Stimulated activated CD4-positive, alpha-beta T cell treated with anti-CD3 and anti-CD28 coated beads, Interleukin-15, amount 100 ng/mL, for 24 hours (primary cell): Measurements from ENCODE around the gene BPI.
"Not testable (repeated sequence)": the region's sequence is repeated elsewhere in the genome, so short reads cannot be mapped to it uniquely, and the experiment has no call there.

Experiments used
- DNase-seq: peaks from one replicate; pipeline ENCODE4 v3.0.0-alpha.2; 2020

BPI gene

GRCh38 chr20:38278763-38279162 lies 25.2 kb upstream of the BPI start:
- DNase-seq: no peak

DNA sequence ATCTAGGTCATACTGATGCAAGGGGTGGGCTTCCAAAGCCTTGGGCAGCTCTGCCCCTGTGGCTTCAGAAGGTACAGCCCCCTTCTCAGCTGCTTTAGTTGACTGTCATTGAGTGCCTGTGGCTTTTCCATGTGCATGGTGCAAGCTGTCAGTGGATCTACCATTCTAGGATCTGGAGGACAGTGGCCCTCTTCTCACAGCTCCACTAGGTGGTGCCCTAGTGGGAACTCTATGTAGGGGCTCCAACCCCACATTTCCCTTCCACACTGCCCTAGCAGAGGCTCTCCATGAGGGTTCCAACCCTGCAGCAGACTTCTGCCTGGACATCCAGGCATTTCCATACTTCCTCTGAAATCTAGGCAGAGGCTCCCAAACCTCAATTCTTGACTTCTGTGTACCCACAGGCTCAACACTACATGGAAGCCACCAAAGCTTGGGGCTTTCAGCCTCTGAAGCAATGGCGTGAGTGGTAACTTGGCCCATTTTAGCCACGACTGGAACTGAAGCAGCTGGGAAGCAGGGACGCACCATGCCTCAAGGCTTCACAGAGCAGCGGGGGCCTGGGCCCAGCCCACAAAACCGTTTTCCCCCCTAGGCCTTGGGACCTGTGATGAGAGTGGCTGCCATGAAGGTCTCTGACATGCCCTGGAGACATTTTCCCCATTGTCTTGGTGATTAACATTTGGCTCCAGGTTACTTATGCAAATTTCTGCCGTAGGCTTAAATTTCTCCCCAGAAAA lies 22.6 kb upstream of the BPI start:
- not testable (repeated sequence) for DNase-seq

DNA sequence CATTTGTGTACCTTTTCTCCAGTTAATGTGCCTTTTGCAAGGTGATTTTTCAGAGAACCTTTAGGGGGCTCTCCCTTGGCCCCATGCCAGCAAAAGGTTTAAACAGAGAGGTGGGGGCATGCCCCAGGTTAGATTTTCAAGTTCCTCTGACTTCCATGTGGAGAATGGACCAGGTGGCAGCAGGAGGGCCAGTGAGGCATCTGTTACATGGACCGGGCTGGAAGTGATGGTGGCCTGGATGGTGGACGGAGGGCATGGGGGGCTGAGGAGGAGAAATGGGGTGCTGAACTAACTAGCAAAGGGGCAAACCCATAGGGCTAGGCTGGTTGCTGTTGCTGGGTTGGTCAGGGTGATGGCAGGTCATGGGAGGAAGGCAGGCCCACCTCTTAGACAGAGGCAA lies 20.7 kb upstream of the BPI start:
- no peak for DNase-seq

- not testable (repeated sequence) for DNase-seq
Measured at GRCh38 chr20:38284066-38284650, 19.8 kb upstream of the BPI start.

DNA sequence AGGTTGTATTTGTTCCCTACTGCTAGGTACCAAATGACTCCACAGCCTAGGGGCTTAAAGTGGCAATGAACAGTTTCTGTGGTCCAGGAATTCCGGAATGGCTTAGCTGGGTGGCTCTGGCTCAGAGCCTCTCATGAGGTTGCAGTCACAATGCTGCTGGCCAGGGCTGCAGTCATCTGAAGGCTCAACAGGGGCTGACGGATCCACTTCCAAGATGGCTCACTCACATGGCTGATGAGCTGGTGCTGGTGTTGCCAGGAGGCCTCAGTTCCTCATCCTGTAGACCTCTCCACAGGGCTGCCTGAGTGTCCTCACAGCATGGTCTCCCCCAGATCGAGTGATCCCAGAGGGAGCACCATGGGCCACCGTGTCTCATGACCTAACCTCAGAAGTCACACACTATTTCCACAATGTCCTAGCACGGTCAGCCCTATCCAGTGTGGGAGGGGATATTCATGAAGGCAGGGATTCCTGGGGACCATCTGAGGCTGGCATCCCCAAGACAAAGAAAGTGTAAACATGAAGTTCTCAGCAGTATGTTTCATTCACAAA lies 19.0 kb upstream of the BPI start:
- DNase-seq: no peak

- no peak for DNase-seq
Measured at GRCh38 chr20:38286586-38287531, 17.1 kb upstream of the BPI start.

DNA sequence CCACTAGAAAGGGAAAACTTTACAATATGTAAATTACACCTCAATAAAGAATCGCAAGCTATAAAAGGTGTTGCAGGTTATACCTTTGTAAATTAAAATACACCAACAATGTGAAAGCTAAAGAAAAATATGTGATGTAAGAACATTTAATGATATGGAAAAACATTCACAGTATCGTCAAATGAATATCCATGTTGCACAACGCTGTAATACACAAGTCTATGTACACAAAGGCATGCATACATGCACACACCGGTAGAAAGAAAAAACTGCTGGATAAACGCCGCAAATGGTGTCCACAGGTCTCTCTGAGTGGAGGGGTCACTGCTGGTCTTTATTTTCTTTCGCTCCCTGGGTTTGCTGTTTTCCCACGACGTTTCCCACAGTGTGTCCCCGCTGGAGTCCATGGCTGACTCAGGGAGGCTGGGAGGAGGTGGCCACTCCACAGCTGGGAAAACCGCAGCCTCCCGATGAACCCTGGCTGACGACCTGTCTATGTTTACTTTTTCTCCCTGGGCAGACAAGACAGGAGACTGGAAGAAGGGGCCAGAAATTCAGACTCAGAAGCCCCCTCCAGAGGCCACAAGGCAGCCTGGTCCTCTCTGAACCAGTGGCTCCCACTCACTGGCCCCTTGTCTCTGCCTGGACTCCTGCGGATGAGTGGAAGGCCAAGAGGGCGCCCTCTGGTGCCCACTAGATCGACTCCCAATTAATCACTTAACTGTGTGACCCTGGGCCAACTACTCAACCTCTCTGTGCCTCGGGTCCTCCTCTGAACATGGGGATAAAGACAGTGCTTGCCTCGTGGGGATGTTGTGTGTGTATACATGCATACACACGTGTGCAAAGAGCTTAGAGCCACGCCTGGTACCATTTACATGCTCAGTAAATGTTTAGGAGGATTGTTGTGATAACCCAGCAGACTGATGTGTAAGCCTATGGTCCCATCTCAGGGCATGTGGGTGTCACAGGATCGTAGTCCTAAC lies 12.8 kb upstream of the BPI start:
- DNase-seq: peak; percentile 22

GRCh38 chr20:38291966-38292365 lies 12.0 kb upstream of the BPI start:
- no peak for DNase-seq

DNA sequence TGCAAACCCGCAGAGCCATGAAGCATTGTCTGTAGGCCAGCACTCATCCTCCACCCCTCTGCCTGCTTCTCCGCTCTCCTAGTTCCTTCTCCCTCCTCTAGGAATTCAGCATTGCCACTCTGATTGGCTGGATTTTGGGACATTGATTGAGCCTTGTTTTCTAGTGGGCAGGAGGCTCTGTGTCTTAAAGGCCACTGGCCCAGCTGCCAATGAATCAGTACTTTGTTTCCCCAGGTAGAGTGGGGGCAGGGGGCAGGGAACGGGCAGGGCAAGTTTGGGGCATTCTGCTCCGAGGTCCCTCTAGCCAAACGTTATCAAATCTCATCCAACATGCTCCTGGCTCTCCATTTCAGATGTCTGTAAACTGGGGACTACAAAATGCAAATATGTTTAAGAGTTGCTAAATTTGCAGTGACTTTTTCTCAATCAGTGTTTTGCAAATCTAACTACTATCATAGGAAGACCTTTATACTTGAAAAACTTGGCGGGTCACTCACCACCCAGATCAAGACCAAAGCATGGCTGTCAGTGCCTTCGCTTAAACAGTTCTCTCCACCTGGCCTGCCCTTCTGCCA lies 10.4 kb upstream of the BPI start:
- no peak for DNase-seq

DNA sequence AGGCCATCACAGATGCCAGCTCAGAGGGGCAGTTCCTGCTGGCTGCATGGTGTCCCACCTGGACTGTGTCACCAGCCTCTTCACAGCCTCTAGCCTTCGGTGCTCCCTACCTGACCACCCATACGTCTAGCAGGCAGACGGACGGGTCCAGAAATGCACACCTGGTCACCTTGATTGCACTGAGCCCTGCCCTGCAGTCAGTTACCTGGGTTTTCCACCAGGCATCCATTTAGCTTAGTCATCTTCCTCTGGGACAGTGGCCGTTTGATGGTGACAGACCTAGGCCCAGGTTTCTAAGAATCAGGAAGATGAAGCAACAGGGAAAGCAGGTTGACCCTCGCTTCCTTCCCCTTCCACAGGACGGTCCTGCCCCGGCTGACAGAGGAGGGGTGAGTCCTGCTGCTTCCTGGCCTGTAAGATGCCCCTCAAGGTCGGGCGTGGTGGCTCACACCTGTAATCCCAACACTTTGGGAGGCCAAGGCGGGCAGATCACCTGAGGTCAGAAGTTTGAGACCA lies 9.8 kb upstream of the BPI start:
- DNase-seq: no peak

GRCh38 chr20:38295811-38296210 lies 8.1 kb upstream of the BPI start:
- no peak for DNase-seq

- no peak for DNase-seq
Measured at GRCh38 chr20:38296433-38296832, 7.5 kb upstream of the BPI start.

GRCh38 chr20:38297916-38298674 lies 5.9 kb upstream of the BPI start:
- no peak for DNase-seq

DNA sequence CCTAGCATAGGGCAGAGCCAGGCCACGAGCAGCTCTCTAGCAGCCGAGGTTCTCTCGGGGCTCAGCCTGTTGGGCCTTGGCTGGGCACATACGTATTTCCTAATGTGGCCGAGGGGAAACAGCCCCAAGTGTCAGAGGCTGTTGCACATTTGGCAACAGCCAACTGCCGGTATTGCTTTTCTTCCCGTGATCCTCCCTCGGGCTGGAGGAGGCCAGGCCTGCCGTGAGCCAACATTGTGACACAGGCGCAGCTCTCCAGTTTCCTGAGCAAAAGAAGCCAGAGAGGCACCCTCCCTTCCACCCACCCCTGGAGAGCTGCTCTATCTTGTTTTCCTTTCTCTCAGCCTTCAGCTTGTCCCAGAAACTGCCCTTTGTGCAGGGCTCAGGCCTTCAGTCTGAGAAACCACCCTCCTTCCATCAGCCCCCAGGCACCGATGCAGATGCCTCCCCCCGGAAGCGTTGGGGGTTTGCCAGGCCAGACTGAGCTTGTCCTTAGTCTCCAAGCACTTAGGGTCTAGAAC lies 5.1 kb upstream of the BPI start:
- no peak for DNase-seq

DNA sequence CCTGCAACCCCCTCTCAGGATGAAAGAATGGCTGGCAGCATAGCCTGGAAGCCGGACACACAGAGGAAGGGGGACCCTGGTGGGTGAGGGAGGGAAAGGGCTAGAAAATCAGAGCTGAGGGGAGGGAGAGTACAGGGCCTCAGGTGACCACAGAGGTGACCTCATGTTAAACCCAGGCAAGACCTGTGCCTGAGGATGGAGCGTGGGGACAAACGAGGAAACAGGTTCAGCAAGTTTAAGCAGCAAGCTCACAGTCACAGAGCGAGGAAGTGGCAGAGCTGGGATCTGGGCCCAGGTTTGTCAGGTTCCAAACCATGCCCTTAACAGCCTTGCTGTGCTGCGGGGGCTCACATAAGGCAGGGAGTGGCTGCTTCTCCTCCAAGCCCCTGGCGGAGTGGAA lies 4.0 kb upstream of the BPI start:
- DNase-seq: no peak

- no peak for DNase-seq
Measured at GRCh38 chr20:38300438-38300837, 3.5 kb upstream of the BPI start.

GRCh38 chr20:38301309-38301708 lies 2.6 kb upstream of the BPI start:
- no peak for DNase-seq

GRCh38 chr20:38302786-38303185 lies 1.2 kb upstream of the BPI start:
- DNase-seq: no peak

DNA sequence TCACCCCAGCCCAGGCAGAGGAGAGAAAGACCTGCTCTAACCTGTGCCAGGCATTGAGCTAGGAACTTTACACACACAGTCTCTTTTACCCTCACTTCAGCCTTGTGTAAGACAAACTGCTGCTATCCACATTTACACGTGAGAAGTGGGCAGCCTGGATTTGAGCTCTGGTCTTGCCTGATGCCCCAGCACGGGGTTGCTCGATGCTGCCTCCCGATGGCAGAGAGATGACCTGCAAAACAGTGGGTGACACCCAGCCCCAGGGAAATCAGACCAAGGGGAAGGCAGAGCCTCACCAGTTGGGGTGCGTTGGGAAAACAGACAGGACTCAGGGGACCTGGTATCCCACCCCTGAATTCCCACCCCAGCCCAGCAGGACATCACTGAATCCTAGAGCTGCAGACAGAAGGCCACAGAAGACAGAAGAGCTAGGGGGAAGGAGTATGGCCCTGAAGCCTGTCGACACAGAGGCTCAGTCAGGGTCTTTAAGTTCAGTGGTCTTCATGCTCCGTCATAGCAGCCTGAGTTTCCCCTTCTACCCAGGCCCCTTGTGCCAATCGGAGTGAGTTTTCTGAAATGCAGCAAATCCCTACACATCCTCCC lies 990 bp downstream of the BPI start:
- peak; percentile 40 for DNase-seq

- DNase-seq: no peak
Measured at GRCh38 chr20:38305541-38305940, 1.6 kb downstream of the BPI start.
